GM18907 (cell line): ENCODE data around the gene MEPCE.
"Not testable (repeated sequence)": the region's sequence is repeated elsewhere in the genome, so short reads cannot be mapped to it uniquely, and the experiment has no call there.

ENCODE experiments used
- ATAC-seq: cut with Tn5 transposase; IDR thresholded peaks from one replicate; pipeline ENCODE4 v1.9.1; 2021; ENCODE audit warnings: mild to moderate bottlenecking, moderate library complexity; ENCODE audit not compliant: unreplicated experiment

MEPCE gene

GRCh38 chr7:100433592-100434296 is 4.1 kb downstream of the MEPCE start:
- ATAC-seq: no peak

DNA sequence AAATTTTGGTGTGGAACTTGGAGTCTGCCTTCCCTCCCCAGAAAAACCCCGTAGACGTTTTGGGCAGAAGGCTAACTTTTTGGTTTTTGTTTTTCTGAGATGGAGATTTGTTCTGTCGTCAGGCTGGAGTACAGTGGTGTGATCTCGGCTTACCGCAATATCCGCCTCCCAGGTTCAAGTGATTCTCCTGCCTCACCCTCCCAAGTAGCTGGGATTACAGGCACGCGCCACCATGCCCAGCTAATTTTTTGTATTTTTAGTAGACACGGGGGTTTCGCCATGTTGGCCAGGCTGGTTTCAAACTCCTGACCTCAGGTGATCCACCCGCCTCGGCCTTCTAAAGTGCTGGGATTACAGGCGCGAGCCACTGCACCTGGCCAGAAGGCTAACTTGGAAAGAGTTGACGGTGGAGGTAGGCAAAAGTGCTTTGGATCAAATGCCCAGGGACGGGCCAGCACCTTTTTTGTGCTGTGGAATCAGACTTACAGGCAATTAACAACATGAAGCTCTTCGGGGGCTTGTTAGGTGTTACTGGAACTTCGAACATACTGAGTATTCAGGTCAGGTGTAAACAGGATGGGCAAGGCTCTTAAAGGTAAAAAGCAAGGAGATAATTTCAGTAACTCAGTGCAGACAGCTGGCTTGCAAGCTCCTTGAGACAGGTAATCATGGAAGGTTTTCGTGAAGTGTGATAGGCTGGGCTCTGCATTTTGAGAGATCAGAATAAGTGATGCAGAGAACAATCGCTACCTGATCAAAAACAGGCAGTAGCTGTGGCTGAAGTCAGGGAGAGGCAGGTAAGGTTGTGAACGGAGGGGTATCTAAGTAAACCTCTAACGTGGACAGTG is 4.9 kb downstream of the MEPCE start:
- ATAC-seq: no peak

DNA sequence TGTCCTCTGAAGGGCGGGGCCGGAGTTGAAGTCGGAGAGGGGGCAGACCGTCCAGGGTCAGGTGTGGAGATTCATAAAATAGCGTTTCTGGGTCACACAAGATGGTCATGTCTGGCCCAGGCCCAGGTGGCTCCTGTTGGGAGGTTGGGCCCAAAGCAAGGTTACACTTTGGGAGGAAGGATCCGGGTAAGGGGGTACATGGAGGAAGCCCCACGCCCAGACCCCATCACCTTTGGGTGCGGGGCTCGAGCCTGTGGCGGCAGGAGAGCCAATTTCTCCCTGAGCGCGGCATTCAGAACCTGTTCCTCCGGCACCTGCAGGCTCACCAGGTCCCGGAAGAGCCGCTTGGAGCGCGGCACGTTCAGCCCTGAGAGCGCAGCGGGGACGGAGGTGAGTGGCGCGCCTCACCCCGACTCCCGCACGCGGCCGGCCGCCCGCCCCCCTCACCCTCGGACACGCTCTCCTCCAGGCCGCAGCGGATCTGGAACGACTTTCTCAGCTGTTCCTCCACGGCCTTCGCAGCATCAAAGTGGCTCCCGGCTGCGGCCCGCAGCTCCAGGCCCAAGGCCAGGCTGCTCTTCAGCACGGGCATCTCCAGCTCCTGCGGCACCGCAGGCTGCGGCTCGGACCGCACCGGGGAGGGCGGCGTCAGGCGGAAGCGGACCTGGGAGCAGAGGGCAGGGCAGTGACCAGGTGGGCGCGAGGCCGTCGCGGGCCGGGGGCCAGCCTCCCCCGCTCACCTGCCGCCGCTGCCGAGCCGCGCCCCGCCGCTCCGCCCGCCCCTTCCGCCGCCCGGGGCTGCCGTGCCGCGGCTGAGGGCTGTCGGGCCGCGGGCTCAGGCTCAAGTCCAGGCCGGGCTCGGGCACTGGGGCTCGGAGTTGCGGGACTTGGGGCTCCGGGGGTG is 6.0 kb downstream of the MEPCE start:
- peak; percentile 28 for ATAC-seq

DNA sequence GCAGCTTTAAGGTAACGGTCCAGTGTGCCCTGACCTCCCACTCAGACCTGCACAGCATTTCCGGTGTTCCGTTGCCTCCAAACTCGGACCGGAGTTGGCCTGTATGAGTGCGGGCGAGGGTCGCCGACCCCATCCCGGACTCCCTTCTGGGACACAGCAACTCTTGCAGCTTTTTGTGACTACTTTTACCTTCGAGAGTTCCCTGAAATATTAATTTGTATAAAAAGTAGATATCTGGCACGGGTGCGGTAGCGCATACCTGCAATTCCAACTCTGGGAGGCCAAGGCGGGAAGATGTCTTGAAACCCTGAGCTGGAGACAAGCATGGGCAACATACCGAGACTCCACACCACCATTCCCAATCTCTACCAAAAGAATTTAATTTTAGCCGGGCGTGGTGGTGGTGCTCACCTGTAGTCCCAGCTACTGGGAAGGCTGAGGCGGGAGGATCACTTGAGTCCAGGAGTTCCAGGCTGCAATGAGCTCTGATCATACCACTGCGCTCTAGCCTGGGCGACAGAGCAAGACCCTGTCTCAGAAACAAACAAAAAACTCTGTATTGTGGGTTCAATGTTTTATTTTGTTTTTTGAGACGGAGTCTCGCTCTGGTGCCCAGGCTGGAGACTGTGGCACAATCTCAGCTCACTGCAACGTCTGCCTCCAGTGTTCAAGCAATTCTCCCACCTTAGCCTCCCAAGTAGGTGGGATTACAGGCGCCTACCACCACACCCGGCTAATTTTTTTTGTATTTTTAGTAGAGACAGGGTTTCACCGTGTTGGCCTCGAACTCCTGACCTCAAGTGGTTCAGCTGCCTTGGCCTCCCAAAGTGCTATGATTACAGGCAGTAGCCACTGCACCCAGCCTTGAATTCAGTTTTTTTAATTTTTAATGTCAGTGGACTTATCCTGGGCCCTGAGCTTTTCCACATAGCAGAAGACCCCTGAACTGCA is 7.8 kb downstream of the MEPCE start:
- no peak for ATAC-seq

GRCh38 chr7:100438172-100438571 is 8.5 kb downstream of the MEPCE start:
- ATAC-seq: no peak

GRCh38 chr7:100438731-100439130 is 9.1 kb downstream of the MEPCE start:
- ATAC-seq: not testable (repeated sequence)

GRCh38 chr7:100439244-100439643 is 9.6 kb downstream of the MEPCE start:
- not testable (repeated sequence) for ATAC-seq

- ATAC-seq: no peak
Measured at GRCh38 chr7:100441641-100442535, 12.3 kb downstream of the MEPCE start.

GRCh38 chr7:100443096-100443840 is 13.6 kb downstream of the MEPCE start:
- no peak for ATAC-seq

GRCh38 chr7:100444311-100445278 is 15.0 kb downstream of the MEPCE start:
- no peak for ATAC-seq

- no peak for ATAC-seq
Measured at GRCh38 chr7:100446040-100446439, 16.4 kb downstream of the MEPCE start.

GRCh38 chr7:100447363-100447762 is 17.7 kb downstream of the MEPCE start:
- ATAC-seq: not testable (repeated sequence)

- no peak for ATAC-seq
Measured at GRCh38 chr7:100449190-100449795, 19.7 kb downstream of the MEPCE start.

DNA sequence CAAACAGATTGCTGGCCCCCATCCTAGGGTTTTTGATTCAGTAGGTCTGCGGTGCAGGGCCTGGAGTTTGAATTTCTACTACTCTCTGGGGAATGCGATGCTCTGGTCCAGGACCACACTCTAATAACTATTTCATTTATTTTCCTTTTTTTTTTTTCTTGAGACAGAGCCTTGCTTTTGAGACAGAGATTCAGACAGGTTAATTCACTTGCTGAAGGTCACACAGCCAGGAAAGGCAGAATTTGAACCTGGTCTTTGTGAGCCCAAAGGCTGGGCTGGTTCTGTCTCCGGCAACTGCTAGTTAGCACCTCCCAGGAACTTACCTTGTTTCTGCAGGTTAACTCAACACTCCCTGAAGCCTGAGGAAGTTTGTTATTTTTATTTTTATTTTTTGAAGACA is 22.9 kb downstream of the MEPCE start:
- no peak for ATAC-seq

DNA sequence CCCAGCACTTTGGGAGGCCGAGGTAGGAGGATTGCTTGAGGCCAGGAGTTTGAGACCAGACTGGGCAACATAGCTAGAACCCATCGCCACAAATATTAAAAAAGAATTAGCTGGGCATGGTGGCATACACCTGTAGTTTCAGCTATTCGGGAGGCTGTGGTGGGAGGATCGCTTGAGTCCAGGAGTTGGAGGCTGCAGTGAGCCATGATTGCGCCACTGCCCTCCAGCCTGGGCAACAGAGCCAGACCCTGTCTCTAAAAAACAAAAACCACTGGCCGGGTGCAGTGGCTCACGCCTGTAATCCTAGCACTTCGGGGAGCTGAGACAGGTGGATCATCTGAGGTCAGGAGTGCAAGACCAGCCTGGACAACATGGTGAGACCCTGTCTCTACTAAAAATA is 24.2 kb downstream of the MEPCE start:
- ATAC-seq: not testable (repeated sequence)

GRCh38 chr7:100455206-100455605 is 25.6 kb downstream of the MEPCE start:
- ATAC-seq: no peak

- ATAC-seq: no peak
Measured at GRCh38 chr7:100456562-100456961, 26.9 kb downstream of the MEPCE start.
